GM19468 (cell line): ENCODE results near the gene SCMH1.

Experiments
- ATAC-seq: cut with Tn5 transposase; IDR thresholded peaks from one replicate; pipeline ENCODE4 v1.9.1; 2021; ENCODE audit warnings: mild to moderate bottlenecking, moderate library complexity, moderate number of reproducible peaks; ENCODE audit not compliant: unreplicated experiment; ENCODE audit errors: extremely low read depth

Gene SCMH1

GRCh38 chr1:41015897-41016470 is 226.1 kb downstream of the SCMH1 start:
- no peak for ATAC-seq

- no peak for ATAC-seq
These were observed 226.7 kb downstream of the SCMH1 start for GRCh38 chr1:41015281-41015896.

GRCh38 chr1:41014871-41015270 is 227.2 kb downstream of the SCMH1 start:
- no peak for ATAC-seq

GRCh38 chr1:41013796-41014195 is 228.3 kb downstream of the SCMH1 start:
- no peak for ATAC-seq

DNA sequence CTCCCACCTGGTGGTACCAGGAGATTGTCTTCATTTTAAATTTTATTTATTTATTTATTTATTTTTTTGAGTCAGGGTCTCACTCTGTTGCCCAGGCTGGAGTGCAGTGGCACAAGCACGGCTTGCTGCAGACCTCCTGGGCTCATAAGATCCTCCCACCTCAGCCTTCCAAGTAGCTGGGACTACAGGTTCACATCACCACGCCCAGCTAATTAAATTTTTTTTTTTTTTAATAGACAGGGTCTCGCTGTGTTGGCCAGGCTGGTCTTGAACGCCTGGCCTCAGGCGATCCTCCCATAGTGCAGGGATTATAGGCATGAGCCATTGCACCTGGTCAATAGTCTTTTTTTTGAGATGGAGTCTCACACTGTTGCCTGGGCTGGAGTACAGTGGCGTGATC is 229.1 kb downstream of the SCMH1 start:
- ATAC-seq: no peak

- no peak for ATAC-seq
These were observed 231.8 kb downstream of the SCMH1 start for GRCh38 chr1:41010345-41010744.

DNA sequence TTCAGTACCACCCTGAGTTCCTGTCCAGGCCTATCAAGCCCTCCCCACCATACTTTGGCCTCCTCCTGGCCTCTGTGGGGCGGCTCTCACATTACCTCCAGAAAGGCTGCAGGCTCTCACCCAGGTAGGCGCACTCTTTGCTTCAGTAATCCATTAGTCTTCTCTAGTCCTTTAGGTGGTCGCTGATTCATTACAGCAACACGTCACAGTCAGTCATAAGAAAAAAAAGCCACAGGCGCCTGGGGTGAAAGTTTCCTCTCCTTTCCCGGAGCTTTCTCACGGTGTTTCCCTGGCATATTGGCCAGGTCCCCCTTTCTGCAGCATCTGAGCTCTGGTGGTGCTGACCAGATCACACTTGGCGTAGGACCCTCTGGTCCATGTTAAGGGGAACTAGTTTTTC is 232.6 kb downstream of the SCMH1 start:
- no peak for ATAC-seq

GRCh38 chr1:41006942-41007865 is 234.9 kb downstream of the SCMH1 start:
- ATAC-seq: no peak

DNA sequence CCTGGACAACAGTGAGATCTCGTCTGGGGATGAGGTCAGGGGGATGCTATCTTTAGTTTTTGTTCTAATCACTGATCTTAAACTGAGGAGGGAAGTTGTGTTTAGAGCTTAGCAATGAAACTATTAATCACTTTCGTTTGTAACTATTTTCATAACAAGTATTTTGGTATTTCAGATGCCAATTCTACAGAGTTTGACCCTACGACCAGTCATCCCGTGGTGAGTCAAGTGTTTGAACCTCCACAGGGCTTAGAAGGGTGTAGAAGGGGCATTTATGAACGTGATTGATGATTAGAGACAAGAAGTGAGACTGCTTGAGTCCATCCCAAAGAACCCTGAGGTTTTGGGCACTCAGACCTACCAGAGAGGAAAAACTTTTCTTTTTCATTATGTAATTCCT is 236.2 kb downstream of the SCMH1 start:
- no peak for ATAC-seq

GRCh38 chr1:41003640-41004220 is 238.4 kb downstream of the SCMH1 start:
- peak; percentile 89 for ATAC-seq

GRCh38 chr1:41003127-41003639 is 238.9 kb downstream of the SCMH1 start:
- ATAC-seq: no peak

DNA sequence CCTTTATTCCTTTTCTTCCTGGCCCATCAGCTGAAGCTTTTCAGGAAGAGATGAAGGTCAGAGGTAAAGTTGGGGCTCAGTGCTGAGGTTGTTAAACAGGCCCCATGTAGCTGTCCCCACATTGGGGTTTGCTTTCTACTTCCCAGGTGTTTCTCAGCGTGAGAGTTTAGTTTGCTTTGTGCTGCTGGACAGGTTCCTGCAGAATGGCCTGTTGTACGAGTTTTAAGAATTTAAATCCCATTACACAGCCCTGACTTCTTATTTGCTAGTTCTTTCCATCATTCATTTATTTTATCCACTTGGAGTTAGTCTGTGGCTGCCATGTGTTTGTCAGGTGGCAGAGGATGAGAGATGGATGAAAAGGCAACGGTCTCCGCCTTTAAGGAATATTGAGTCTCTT is 243.4 kb downstream of the SCMH1 start:
- no peak for ATAC-seq

DNA sequence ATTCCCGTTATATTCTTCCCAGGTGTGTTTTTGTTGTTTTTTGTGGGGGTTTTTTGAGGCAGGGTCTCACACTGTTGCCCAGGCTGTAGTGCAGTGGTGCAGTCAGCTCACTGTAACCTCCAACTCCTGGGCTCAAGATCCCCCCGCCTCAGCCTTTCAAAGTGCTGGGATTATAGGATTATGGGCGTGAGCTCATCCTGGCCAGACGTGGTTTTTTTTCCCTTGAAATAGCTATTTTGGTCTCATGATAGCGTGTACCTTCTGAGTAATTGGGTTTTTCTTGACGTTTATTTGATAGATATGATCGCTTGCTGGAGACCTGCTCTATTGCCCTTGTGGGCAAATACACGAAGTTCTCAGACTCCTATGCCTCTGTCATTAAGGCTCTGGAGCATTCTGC is 245.0 kb downstream of the SCMH1 start:
- no peak for ATAC-seq

DNA sequence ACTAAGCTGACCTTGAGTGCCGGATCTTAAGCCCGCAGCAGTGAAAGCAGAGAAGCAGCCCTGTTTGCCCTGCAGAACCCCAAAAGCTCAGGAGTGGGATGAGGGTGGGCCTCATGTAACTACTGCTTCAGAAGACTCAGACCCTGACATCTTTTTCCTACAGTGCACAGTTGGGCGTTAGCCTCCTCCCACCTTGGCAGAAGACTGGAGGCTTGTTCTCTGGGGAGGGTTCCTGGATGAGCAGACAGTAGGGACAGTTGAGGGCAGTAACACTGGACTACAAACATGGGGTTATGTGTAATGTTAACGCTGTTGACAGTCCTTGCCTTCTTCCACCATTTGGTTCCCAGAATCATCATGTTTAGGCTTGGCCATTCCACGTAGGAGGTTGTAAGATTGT is 253.0 kb downstream of the SCMH1 start:
- ATAC-seq: no peak

GRCh38 chr1:40988280-40988679 is 253.8 kb downstream of the SCMH1 start:
- ATAC-seq: no peak

GRCh38 chr1:40987439-40988276 is 254.4 kb downstream of the SCMH1 start:
- ATAC-seq: no peak

GRCh38 chr1:40986956-40987355 is 255.2 kb downstream of the SCMH1 start:
- no peak for ATAC-seq

GRCh38 chr1:40986328-40986783 is 255.8 kb downstream of the SCMH1 start:
- no peak for ATAC-seq

DNA sequence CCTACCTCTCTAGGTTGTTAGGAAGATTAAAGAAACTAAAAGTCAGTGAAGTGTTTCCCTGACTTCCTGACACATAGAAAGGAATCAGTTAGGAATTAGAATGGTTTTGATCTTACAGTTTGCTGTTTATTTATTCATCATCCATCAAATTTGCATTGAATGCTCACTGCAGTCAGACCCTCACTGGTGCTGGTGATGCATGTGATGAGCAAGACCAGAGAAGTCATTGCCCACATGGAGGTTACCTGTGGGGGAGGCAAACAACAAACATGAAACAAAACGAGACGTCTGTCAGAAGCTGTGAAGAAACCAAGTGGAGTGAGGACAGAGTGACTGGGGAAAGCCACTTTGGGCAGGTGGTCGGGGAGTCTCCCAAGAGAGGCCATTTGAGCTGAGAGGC is 256.2 kb downstream of the SCMH1 start:
- no peak for ATAC-seq

DNA sequence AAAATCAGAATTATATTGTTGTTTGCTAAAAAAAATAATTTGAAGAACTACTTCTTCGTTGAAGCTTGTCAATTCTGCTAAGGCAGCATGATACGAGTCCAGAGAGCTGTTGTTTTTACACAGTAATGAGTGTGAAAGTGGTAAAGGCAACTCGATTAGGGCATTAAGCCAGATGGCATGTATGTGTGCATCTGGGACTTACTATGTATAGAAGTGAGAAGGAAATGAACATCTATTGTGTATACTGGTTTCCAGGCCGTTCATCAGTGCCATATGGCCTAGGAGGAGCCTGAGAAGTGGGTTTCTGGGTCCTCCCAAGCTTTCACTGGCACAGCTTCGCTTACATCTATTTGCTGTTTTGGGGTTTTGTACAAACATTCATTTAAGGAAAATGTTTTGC is 256.9 kb downstream of the SCMH1 start:
- ATAC-seq: no peak
